GM12878 (cell line): ENCODE data around the gene CHID1. TPM values are rescaled to one million over a fixed set of nuclear protein-coding genes. Genes with fewer than 3 reads are reported as not detected.

Experiments used
- ATAC-seq: fragments of 200-7000 bp; cut with Tn5 transposase; 3 replicates; pipeline ENCODE4 v1.9.1; 2020; ENCODE audit warnings: mild to moderate bottlenecking, moderate library complexity
- BruUV-seq: library from RNA; stranded (reverse); fragments of 400-500 nt; replicated peaks from 2 replicates; lab custom pipeline; 2021; lab: Mats Ljungman, UMichigan
- CTCF ChIA-PET: fragments of 300-600 bp; sonication (Branson Sonifier 250); formaldehyde crosslinking; extraction: SDS; loops from one replicate; lab custom pipeline; 2021; ENCODE audit warnings: inconsistent platforms; lab: Yijun Ruan, JAX
- POLR2A ChIA-PET: fragments of 350-600 bp; formaldehyde crosslinking; extraction: SDS; loops from one replicate; lab custom pipeline; 2021; ENCODE audit warnings: inconsistent platforms; lab: Charles Lee
- RAD21 ChIA-PET: fragments of 300-600 bp; sonication (Branson Sonifier 250); formaldehyde crosslinking; loops from one replicate; lab custom pipeline; 2023; ENCODE audit warnings: antibody characterized with exemption; ENCODE audit not compliant: unreplicated experiment; lab: Charles Lee
- SMC1A ChIA-PET: fragments of 300-600 bp; sonication (Branson Sonifier 250); formaldehyde crosslinking; loops from one replicate; lab custom pipeline; 2023; ENCODE audit not compliant: unreplicated experiment, uncharacterized antibody; lab: Charles Lee
- DNase-seq: peaks from one replicate; pipeline ENCODE4 v3.0.0-alpha.2; 2011; ENCODE audit warnings: low read depth, low spot score
- FAIRE-seq: peaks from 3 replicates; lab custom pipeline; 2011; peaks lifted over from hg19 to GRCh38; lab: Jason Lieb, UNC
- H2AFZ ChIP-seq: 2 replicates; pipeline ENCODE4 v1.6.0; 2011; ENCODE audit warnings: low read depth, low read length, control low read depth; ENCODE audit not compliant: control insufficient read depth
- H3K27ac ChIP-seq: 2 replicates; pipeline ENCODE4 v1.5.1; 2011; ENCODE audit warnings: control low read depth; ENCODE audit not compliant: control insufficient read depth, insufficient read depth
- H3K27me3 ChIP-seq, 2 experiments: replicated peaks in 1 of 2; 2 replicates each; pipeline versions ENCODE4 v1.6.0 to v1.6.1; 2011; ENCODE audit warnings: low read length in 1 of 2; ENCODE audit not compliant: control insufficient read depth in 2 of 2, insufficient read depth in 2 of 2
- H3K36me3 ChIP-seq, 2 experiments: 2 replicates each; pipeline ENCODE4 v1.5.1; 2011; ENCODE audit warnings: low read length in 1 of 2; ENCODE audit not compliant: control insufficient read depth in 2 of 2, insufficient read depth in 2 of 2
- H3K4me1 ChIP-seq: 2 replicates; pipeline ENCODE4 v1.6.1; 2011; ENCODE audit warnings: mild to moderate bottlenecking, low read length, moderate library complexity, mixed read lengths; ENCODE audit not compliant: control insufficient read depth, insufficient read depth
- H3K4me2 ChIP-seq: 2 replicates; pipeline ENCODE4 v1.6.0; 2011; ENCODE audit warnings: control low read depth; ENCODE audit not compliant: control insufficient read depth, insufficient read depth
- H3K4me3 ChIP-seq: fragments of 200-600 bp; sonication (generic); 2 replicates; pipeline ENCODE4 v1.5.1; 2016
- H3K79me2 ChIP-seq: 2 replicates; pipeline ENCODE4 v1.6.0; 2011; ENCODE audit warnings: low read length; ENCODE audit not compliant: control insufficient read depth, insufficient read depth
- H3K9ac ChIP-seq: 2 replicates; pipeline ENCODE4 v1.8.0; 2011; ENCODE audit warnings: low read length, control low read depth, mixed read lengths; ENCODE audit not compliant: control insufficient read depth, insufficient read depth
- H3K9me3 ChIP-seq: replicated peaks from 3 replicates; pipeline ENCODE4 v1.5.1; 2011; ENCODE audit warnings: mild to moderate bottlenecking, low read length; ENCODE audit not compliant: control insufficient read depth, insufficient read depth
- H4K20me1 ChIP-seq: 2 replicates; pipeline ENCODE4 v1.6.0; 2011; ENCODE audit not compliant: control insufficient read depth, insufficient read depth
- IRF4 ChIP-seq: IDR thresholded peaks from 2 replicates; pipeline ENCODE4 v1.6.1; 2011; ENCODE audit warnings: low read depth, low read length
- MEF2B ChIP-seq: fragments of 450-650 bp; IDR thresholded peaks from 2 replicates; pipeline ENCODE4 v1.6.1; 2018; ENCODE audit warnings: mild to moderate bottlenecking, moderate library complexity; ENCODE audit not compliant: partially characterized antibody, poor library complexity, severe bottlenecking
- MTA2 ChIP-seq: fragments of 450-650 bp; IDR thresholded peaks from 2 replicates; pipeline ENCODE4 v1.6.1; 2016; ENCODE audit warnings: low read depth, mild to moderate bottlenecking, moderate library complexity
- PAX5 ChIP-seq: IDR thresholded peaks from 2 replicates; pipeline ENCODE4 v1.6.1; 2011; ENCODE audit warnings: low read depth, low read length, borderline replicate concordance
- PAX8 ChIP-seq: fragments of 450-650 bp; IDR thresholded peaks from 2 replicates; pipeline ENCODE4 v1.6.1; 2017; ENCODE audit warnings: mild to moderate bottlenecking, moderate library complexity
- RUNX3 ChIP-seq: IDR thresholded peaks from 2 replicates; pipeline ENCODE4 v1.6.1; 2012; ENCODE audit warnings: low read length, inconsistent platforms
- TCF3 ChIP-seq: IDR thresholded peaks from 2 replicates; pipeline ENCODE4 v1.6.1; 2012; ENCODE audit warnings: low read depth, mild to moderate bottlenecking, low read length, borderline replicate concordance; ENCODE audit not compliant: insufficient read depth
- WGBS: methylation state at CpG from one replicate; pipeline ENCODE4 v1.1.6; 2016; ENCODE audit warnings: low lambda C conversion rate; ENCODE audit not compliant: insufficient replicate concordance, insufficient coverage; ENCODE audit errors: missing lambda C conversion rate; 5-methylcytosine and 5-hydroxymethylcytosine counted together
- in situ Hi-C: fragments of 300-500 bp; cut with MboI; formaldehyde crosslinking; loops from 9 replicates; pipeline ENCODE4 v1.14.3; 2018; ENCODE audit warnings: mixed read lengths
- intact Hi-C: fragments of 100-400 bp; cut with micrococcal nuclease; formaldehyde crosslinking; loops from one replicate; pipeline ENCODE4 v1.14.2; 2022; ENCODE audit not compliant: unreplicated experiment
- polyA plus RNA-seq, 11 experiments: library from polyadenylated mRNA; depleted of rRNA in 4 of 11; unstranded in 6 of 11; stranded (reverse) in 5 of 11; fragments of >200 nt; fragmentation: Nextera tagmentation in 4 of 11; fragmentation: Illumina TruSeq in 1 of 11; extraction: Ambion mirVana in 4 of 11; extraction: Trizol in 1 of 11; gene quantifications; 1 replicate in 1 of 11; 2 replicates in 10 of 11; pipeline versions ENCODE4 v1.2.1 to v1.2.3, GENCODE V29; 2011 to 2016; ENCODE audit warnings: inconsistent platforms in 2 of 11, missing spikeins in 2 of 11, low read depth in 1 of 11
- total RNA-seq, 4 experiments: library from RNA; depleted of rRNA in 3 of 4; stranded (reverse); fragments of >200 nt in 3 of 4; fragmentation: Illumina TruSeq in 1 of 4; extraction: Trizol in 1 of 4; gene quantifications; 2 replicates each; pipeline versions ENCODE4 v1.2.1 to v1.2.3, GENCODE V29; 2013 to 2021
- TF ChIP-seq, protein P1 (sequence below): fragments of 450-650 bp; IDR thresholded peaks from 2 replicates; pipeline ENCODE4 v1.6.1; 2018; ENCODE audit warnings: mild to moderate bottlenecking, low read depth, moderate library complexity; ENCODE audit not compliant: partially characterized antibody
- TF ChIP-seq, protein P2 (sequence below): IDR thresholded peaks from 2 replicates; pipeline ENCODE4 v1.6.1; 2011; ENCODE audit warnings: borderline replicate concordance, low read depth, mild to moderate bottlenecking, moderate library complexity, mixed read lengths, low read length; ENCODE audit not compliant: insufficient read depth; ENCODE audit errors: extremely low read length
- TF ChIP-seq, protein P3 (sequence below): IDR thresholded peaks from 2 replicates; pipeline ENCODE4 v1.6.1; 2012; ENCODE audit warnings: improper control_type of control experiment, low read depth, low read length; ENCODE audit not compliant: insufficient replicate concordance

Gene CHID1
- total and polyA plus RNA-seq, 10 of the 15 experiments (the other 5 are each of a cell fraction or from before 2014, with no cell fraction given), result 4.8 to 75.2 (median 30.1) TPM

DNA sequence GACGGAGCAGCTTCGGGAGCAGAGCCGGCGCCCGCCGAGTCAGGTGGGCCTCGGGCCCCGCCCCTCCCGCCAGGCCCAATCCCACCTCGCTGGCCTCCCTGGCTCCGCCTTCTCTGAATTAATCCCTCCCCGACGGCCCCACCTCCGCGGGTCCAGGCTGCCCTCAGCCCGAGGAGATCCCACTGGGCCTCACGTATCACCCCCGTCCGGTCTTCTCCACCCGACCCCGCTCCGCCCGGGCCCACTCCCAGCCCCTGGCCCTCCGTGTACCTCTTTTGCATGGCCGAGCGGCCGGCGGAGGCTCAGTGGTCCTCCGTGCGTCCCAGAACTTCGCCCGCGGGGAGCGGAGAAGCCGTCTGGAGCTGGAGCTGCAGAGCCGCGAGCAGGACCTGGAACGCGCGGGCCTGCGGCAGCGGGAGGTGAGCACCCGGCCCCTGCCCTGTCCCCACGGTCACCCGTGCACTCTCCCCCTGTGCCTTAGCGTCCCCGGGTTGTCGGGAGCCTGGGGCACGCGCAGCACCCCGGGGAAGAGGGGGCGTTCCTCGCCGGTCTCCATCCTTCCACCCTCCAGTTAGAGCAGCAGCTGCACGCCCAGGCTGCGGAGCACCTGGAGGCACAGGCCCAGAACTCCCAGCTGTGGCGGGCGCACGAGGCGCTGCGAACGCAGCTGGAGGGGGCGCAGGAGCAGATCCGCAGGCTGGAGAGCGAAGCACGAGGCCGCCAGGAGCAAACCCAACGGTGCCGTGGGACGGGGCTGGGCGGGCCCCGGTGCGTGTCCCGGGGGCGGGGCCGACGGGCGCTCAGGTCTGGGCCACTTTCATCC is 80.1 kb downstream of the CHID1 start:
- no peak overlapping the region for H3K9ac ChIP-seq
- SMC1A ChIA-PET, result no interaction called here
- intact Hi-C loops, result no loop called here
- TF ChIP-seq RUNX3, result no peak
- TF ChIP-seq, protein P1, sequence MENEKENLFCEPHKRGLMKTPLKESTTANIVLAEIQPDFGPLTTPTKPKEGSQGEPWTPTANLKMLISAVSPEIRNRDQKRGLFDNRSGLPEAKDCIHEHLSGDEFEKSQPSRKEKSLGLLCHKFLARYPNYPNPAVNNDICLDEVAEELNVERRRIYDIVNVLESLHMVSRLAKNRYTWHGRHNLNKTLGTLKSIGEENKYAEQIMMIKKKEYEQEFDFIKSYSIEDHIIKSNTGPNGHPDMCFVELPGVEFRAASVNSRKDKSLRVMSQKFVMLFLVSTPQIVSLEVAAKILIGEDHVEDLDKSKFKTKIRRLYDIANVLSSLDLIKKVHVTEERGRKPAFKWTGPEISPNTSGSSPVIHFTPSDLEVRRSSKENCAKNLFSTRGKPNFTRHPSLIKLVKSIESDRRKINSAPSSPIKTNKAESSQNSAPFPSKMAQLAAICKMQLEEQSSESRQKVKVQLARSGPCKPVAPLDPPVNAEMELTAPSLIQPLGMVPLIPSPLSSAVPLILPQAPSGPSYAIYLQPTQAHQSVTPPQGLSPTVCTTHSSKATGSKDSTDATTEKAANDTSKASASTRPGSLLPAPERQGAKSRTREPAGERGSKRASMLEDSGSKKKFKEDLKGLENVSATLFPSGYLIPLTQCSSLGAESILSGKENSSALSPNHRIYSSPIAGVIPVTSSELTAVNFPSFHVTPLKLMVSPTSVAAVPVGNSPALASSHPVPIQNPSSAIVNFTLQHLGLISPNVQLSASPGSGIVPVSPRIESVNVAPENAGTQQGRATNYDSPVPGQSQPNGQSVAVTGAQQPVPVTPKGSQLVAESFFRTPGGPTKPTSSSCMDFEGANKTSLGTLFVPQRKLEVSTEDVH, result no peak
- TF ChIP-seq, protein P2, sequence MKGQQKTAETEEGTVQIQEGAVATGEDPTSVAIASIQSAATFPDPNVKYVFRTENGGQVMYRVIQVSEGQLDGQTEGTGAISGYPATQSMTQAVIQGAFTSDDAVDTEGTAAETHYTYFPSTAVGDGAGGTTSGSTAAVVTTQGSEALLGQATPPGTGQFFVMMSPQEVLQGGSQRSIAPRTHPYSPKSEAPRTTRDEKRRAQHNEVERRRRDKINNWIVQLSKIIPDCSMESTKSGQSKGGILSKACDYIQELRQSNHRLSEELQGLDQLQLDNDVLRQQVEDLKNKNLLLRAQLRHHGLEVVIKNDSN, result peak; percentile 59
- TF ChIP-seq MEF2B, result no peak
- TF ChIP-seq, protein P3, sequence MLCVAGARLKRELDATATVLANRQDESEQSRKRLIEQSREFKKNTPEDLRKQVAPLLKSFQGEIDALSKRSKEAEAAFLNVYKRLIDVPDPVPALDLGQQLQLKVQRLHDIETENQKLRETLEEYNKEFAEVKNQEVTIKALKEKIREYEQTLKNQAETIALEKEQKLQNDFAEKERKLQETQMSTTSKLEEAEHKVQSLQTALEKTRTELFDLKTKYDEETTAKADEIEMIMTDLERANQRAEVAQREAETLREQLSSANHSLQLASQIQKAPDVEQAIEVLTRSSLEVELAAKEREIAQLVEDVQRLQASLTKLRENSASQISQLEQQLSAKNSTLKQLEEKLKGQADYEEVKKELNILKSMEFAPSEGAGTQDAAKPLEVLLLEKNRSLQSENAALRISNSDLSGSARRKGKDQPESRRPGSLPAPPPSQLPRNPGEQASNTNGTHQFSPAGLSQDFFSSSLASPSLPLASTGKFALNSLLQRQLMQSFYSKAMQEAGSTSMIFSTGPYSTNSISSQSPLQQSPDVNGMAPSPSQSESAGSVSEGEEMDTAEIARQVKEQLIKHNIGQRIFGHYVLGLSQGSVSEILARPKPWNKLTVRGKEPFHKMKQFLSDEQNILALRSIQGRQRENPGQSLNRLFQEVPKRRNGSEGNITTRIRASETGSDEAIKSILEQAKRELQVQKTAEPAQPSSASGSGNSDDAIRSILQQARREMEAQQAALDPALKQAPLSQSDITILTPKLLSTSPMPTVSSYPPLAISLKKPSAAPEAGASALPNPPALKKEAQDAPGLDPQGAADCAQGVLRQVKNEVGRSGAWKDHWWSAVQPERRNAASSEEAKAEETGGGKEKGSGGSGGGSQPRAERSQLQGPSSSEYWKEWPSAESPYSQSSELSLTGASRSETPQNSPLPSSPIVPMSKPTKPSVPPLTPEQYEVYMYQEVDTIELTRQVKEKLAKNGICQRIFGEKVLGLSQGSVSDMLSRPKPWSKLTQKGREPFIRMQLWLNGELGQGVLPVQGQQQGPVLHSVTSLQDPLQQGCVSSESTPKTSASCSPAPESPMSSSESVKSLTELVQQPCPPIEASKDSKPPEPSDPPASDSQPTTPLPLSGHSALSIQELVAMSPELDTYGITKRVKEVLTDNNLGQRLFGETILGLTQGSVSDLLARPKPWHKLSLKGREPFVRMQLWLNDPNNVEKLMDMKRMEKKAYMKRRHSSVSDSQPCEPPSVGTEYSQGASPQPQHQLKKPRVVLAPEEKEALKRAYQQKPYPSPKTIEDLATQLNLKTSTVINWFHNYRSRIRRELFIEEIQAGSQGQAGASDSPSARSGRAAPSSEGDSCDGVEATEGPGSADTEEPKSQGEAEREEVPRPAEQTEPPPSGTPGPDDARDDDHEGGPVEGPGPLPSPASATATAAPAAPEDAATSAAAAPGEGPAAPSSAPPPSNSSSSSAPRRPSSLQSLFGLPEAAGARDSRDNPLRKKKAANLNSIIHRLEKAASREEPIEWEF, result no peak
- TF ChIP-seq IRF4, result no peak
- peak; percentile 87 for TF ChIP-seq TCF3
- no peak for TF ChIP-seq MTA2
- TF ChIP-seq PAX5, result no peak
- no peak for TF ChIP-seq PAX8

More for the DNA sequence above, 80.1 kb downstream of the CHID1 start:
- H3K4me1 ChIP-seq, result peaks cover 42% of the 10 kb centered on the region
- H3K9me3 ChIP-seq, result no peaks in the 10 kb centered on the region
- no TSS peak for BruUV-seq
- H3K4me3 ChIP-seq, result peak overlapping the region; percentile 49
- H3K4me2 ChIP-seq, result peak overlapping the region; percentile 93
- H3K27ac ChIP-seq, result no peak overlapping the region
- H3K27me3 ChIP-seq, result no peaks in the 10 kb centered on the region; a peak in 3 of 4 replicates
- FAIRE-seq (no peak), DNase-seq (no peak), ATAC-seq (peak; percentile 72)
- CTCF ChIA-PET, result interaction anchor here (1.1 kb wide), 1 partner anchor 18 kb away, joined by 3 read pairs; no protein-coding TSS in a partner anchor
- H4K20me1 ChIP-seq, result no peaks in the 10 kb centered on the region
- no peaks in the 10 kb centered on the region; a peak in 1 of 4 replicates for H3K36me3 ChIP-seq
- in situ Hi-C loops, result no loop called here
- no peaks in the 10 kb centered on the region for H3K79me2 ChIP-seq
- WGBS, result 3% methylated on average over 69 of the region's 78 CpGs
- no peak overlapping the region for H2AFZ ChIP-seq
- RAD21 ChIA-PET, result interaction anchor here (1.0 to 1.3 kb wide), 2 partner anchors 11 to 21 kb away, joined by 3 read pairs; partner anchors contain the start of gene RPLP2
- POLR2A ChIA-PET, result interaction anchor here (0.6 to 5.2 kb wide), 3 partner anchors 11 to 35 kb away, joined by 3 to 33 read pairs (median 21); partner anchors contain the start of genes PNPLA2, POLR2L and TSPAN4
